ENCODE results near the gene PTK6.

PTK6 gene

DNA sequence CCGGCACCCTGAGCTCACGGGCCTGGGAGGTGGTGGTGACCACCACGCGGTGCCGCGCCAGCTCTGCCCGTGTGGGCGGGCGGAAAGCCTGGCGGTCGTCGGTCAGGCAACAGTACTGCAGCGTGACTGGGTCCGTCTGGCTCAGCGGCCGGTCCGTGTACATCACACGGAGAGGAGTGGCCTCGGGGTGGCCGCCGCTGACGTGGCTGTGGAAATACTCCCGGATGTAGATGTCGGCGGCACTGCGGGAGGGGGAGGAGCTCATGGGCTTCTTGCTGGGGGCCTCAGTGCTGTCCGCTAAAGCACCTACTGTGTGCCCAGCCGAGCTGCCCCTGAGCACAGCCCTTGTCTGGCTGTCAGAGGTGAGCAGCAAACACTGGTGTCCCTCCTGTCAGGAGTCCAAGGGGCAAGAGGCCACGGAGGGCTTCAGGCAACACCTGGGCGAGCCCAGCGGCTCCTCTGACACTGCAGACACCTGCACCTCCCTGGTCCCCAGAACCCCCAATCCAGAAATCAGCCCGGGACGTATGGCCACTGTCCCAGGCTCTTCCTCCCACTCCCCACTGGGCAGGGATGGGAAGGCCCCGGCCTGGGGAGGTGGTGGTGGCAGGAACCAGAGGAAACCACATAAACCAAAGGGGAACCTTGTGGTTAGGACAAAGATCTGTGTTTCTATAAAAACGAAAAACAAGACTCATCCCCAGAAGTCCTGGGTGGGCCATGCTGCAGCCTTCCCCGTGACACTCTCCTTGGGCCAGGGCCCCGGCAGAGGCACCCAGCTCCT is 30.4 kb upstream of the PTK6 start:
- H3K4me3 ChIP-seq (replicated peaks; ENCODE audit: low read depth, low read length) = no peak overlapping the region
- no peak for DNase-seq (ENCODE audit: low read depth)
- TF ChIP-seq, protein P1, sequence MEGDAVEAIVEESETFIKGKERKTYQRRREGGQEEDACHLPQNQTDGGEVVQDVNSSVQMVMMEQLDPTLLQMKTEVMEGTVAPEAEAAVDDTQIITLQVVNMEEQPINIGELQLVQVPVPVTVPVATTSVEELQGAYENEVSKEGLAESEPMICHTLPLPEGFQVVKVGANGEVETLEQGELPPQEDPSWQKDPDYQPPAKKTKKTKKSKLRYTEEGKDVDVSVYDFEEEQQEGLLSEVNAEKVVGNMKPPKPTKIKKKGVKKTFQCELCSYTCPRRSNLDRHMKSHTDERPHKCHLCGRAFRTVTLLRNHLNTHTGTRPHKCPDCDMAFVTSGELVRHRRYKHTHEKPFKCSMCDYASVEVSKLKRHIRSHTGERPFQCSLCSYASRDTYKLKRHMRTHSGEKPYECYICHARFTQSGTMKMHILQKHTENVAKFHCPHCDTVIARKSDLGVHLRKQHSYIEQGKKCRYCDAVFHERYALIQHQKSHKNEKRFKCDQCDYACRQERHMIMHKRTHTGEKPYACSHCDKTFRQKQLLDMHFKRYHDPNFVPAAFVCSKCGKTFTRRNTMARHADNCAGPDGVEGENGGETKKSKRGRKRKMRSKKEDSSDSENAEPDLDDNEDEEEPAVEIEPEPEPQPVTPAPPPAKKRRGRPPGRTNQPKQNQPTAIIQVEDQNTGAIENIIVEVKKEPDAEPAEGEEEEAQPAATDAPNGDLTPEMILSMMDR (IDR thresholded peaks at IDR 0.05; ENCODE audit: low read length, missing control alignments) = no peak

DNA sequence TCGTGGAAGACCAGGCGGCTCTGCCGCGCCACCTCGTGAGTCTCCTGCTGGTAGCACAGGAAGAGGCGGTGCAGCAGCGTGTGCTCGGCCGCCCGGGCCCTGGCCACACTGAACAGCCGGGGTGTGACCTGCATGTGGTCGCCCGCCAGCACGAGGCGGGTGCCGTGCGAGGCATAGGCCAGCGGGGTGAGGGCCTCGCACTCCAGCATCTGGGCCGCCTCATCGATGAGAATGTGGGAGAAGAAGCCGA is 29.9 kb upstream of the PTK6 start:
- TF ChIP-seq, protein P1 (IDR thresholded peaks at IDR 0.05; ENCODE audit: low read length, missing control alignments) = no peak
- DNase-seq (ENCODE audit: low read depth) = no peak
- no peak overlapping the region for H3K4me3 ChIP-seq (replicated peaks; ENCODE audit: low read depth, low read length)

DNA sequence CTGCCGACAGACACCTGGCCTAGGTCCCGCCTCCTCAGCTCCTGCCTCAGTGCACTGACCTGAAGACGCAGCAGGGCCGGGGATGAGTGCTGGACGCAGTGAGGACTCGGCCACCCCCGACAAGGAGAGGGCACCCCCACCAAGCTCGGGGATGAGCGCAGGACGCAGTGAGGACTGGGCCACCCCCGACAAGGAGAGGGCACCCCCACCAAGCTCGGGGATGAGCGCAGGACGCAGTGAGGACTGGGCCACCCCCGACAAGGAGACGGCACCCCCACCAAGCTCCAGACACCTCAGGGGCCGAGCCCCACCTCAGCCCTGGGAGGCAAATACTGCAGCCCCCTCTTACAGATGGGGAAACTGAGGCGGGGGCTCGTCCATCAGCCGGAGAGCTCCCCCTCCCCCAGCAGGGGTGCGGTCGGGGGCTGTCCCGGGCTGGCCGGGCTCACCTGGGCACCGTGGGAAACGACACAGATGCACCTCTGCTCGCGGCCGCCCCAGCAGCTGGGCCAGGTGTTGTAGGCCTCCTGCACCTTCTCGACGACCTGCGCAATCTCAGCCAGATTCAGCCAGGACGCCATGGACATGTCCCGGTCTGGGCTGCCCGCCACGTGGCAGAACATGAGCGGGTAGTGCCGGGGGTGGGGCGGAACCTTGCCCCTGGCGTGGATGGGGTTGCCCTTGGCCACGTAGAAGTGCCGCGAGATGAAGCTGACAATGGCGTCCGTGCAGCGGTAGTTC is 29.4 kb upstream of the PTK6 start:
- H3K4me3 ChIP-seq (replicated peaks; ENCODE audit: low read depth, low read length) = no peak overlapping the region

DNA sequence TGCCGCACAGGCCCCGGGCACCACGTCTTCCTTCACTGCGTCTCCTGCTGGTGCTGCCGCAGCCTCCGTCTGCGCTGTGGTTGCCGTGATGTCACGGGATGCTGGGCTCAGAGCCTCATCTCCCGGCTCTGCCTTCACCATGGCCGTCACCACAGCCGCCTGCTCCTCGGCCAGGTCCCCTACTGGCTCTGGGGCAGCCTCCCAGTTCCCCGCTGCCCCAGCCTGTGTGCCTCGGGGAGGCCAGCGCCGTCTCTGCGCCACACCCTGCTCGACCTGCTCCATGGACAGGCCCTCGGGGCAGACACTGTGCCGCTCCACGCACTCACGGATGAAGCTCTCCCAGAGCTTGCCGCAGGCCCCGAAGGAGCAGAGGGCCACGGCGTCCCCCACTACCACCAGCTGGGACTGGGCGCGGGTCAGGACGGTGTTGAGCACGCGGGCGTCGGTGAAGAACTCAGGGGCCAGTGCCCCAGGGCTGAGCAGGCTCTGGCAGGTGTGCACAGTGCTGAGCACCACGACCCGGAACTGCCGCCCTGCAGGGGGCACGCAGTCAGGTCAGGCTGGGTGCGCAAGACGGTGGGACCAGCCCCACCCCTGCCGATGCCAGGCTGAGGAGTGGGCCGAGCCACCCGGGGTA is 28.6 kb upstream of the PTK6 start:
- DNase-seq (ENCODE audit: low read depth) = no peak
- TF ChIP-seq, protein P1 (IDR thresholded peaks at IDR 0.05; ENCODE audit: low read length, missing control alignments) = no peak
- H3K4me3 ChIP-seq (replicated peaks; ENCODE audit: low read depth, low read length) = no peak overlapping the region

More for the DNA sequence above, 29.4 kb upstream of the PTK6 start:
- TF ChIP-seq, protein P1 (IDR thresholded peaks at IDR 0.05; ENCODE audit: low read length, missing control alignments) = no peak
- DNase-seq (ENCODE audit: low read depth) = no peak

DNA sequence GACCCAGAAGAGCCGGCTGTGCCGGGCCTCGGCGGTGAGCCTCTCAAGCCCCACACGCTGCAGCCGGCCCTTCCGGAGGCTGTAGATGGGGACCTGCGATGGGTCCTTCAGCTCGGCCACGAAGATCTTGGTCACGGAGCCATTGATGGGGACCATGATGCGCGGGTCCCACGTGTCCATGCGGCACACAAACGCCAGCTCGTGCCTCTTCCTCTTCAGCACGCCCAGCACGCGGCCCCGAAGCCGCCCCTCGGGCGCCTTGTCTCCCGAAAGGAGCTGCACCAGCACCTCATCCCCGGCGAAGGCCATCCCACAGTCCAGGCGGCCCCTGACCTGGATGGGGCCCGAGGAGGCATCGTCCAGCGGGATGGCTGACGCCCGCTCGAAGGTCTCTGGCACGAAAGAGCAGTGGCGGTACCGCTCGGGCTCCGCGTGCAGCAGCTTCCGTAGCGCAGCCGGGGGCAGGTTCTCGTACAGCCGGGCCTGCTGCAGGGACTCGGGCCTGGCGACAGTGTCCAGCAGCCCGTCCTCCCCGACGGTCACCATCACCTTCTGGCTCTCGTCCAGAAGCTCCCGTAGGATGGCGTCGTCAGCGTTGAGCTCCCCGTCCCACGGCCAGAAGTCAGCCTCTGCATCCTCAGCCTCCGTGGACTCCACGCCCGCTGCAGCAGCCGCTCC is 28.0 kb upstream of the PTK6 start:
- no peak overlapping the region for H3K4me3 ChIP-seq (replicated peaks; ENCODE audit: low read depth, low read length)
- TF ChIP-seq, protein P1 (IDR thresholded peaks at IDR 0.05; ENCODE audit: low read length, missing control alignments) = no peak
- DNase-seq (ENCODE audit: low read depth) = no peak

DNA sequence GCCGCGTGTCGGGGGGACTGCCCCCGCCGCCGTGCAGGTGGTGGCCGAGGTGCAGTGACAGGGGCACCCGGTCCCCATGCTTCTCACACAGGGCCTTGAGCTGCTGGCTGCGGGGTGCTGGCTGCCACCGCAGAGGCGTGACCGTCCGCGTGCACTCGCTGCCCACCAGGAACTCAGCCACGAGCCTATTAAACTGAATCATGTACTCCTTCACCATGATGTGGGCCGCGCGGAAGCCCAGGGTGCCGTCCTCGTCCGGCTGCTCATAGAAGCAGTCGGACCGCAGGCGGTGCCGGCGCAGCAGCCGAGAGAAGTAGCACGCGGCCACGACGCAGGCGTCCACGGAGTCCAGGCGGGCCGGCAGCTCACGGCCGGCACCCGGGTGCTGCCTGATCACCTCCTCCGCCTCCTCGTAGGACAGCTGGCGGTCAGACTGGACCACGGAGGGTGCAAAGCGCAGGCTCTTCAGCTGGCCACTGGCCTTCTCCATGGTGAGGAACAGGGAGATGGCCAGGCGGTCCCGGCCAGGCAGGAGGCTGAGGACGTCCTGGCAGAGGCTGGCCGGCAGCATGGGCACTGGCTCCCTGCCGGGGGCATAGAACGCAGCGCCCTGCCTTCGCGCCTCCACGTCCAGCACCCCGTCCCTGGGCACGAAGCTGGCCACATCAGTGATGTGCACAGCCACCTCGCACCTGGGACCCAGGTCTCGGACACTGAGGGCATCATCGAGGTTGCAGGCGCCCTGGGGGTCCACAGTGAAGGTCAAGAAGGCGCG is 27.0 kb upstream of the PTK6 start:
- TF ChIP-seq, protein P1 (IDR thresholded peaks at IDR 0.05; ENCODE audit: low read length, missing control alignments) = no peak
- no peak overlapping the region for H3K4me3 ChIP-seq (replicated peaks; ENCODE audit: low read depth, low read length)
- DNase-seq (ENCODE audit: low read depth) = no peak
